Tibial artery (tissue), 4 donors: ENCODE measurements around the gene SMAD6.
A peak's percentile ranks its signal among the peaks of the same experiment; 100 is the strongest.

Experiments used
- DNase-seq, 2 donors: peaks; one replicate each; pipeline ENCODE4 v3.0.0-alpha.2; 2019
- H3K27ac ChIP-seq, 2 donors: fragments of 200-600 bp; sonication (generic) in 1 of 2; 1 replicate in 1 of 2; 2 replicates in 1 of 2; pipeline ENCODE4 v1.5.1; 2018 to 2019; ENCODE audit warnings: mild to moderate bottlenecking in 1 of 2
- H3K27me3 ChIP-seq, 2 donors: fragments of 200-600 bp; sonication (generic) in 1 of 2; one replicate each; pipeline versions ENCODE4 v1.5.1 to v1.6.0; 2016 to 2019
- H3K36me3 ChIP-seq, 3 donors: fragments of 200-600 bp; sonication (generic) in 2 of 3; one replicate each; pipeline ENCODE4 v1.5.1; 2016 to 2019; ENCODE audit warnings: mild to moderate bottlenecking in 2 of 3
- H3K4me1 ChIP-seq, 4 donors: fragments of 200-600 bp; sonication (generic) in 2 of 4; 1 replicate in 3 of 4; 2 replicates in 1 of 4; pipeline ENCODE4 v1.5.1; 2016 to 2019
- H3K4me3 ChIP-seq, 2 donors: fragments of 200-600 bp; sonication (generic) in 1 of 2; 1 replicate in 1 of 2; 2 replicates in 1 of 2; pipeline ENCODE4 v1.5.1; 2018 to 2019; ENCODE audit warnings: mild to moderate bottlenecking in 2 of 2
- H3K9me3 ChIP-seq, 3 donors: fragments of 200-600 bp; sonication (generic) in 1 of 3; one replicate each; pipeline ENCODE4 v1.5.1; 2016 to 2019
- intact Hi-C: fragments of 100-400 bp; cut with DNase I; formaldehyde crosslinking; loops from one replicate; pipeline ENCODE4 v1.15.0; 2023; ENCODE audit warnings: low total_unique reads
- TF ChIP-seq, protein P1 (sequence below), 2 experiments: fragments of 200-600 bp in 1 of 2; fragments of 450-650 bp in 1 of 2; IDR thresholded peaks; one replicate each; pipeline ENCODE4 v1.5.1; 2017 to 2019; ENCODE audit warnings: antibody characterized with exemption in 2 of 2, mild to moderate bottlenecking in 1 of 2, moderate library complexity in 1 of 2

Gene SMAD6

DNA sequence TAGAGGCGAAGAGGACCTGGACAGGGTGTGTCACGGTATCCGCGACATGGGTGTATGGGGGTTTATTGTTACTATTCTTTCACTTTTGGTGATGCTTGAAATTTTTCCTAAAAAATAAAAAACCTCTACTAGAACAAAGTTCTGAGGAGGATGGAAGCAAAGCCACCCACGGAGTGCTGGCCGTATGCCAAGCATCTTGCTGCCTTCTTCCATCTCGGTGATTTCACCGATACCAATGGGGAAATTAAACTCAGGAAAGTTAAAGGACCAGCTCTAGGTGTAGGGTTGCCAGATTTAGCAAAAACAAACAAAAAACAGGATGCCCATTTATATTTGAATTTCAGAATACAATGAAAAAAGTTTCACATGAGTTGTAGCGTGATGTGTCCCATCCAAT lies 33.9 kb downstream of the SMAD6 start:
- no peaks in the 10 kb centered on the region for H3K27me3 ChIP-seq
- H3K36me3 ChIP-seq = no peaks in the 10 kb centered on the region
- H3K4me1 ChIP-seq = peaks cover 0 to 87% (median 44%) of the 10 kb centered on the region in 4 donors
- DNase-seq = no peak
- intact Hi-C loops = no loop called here
- H3K4me3 ChIP-seq = no peak overlapping the region
- TF ChIP-seq, protein P1, sequence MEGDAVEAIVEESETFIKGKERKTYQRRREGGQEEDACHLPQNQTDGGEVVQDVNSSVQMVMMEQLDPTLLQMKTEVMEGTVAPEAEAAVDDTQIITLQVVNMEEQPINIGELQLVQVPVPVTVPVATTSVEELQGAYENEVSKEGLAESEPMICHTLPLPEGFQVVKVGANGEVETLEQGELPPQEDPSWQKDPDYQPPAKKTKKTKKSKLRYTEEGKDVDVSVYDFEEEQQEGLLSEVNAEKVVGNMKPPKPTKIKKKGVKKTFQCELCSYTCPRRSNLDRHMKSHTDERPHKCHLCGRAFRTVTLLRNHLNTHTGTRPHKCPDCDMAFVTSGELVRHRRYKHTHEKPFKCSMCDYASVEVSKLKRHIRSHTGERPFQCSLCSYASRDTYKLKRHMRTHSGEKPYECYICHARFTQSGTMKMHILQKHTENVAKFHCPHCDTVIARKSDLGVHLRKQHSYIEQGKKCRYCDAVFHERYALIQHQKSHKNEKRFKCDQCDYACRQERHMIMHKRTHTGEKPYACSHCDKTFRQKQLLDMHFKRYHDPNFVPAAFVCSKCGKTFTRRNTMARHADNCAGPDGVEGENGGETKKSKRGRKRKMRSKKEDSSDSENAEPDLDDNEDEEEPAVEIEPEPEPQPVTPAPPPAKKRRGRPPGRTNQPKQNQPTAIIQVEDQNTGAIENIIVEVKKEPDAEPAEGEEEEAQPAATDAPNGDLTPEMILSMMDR (IDR thresholded peaks at IDR 0.05) = no peak
- H3K9me3 ChIP-seq = no peaks in the 10 kb centered on the region
- peak overlapping the region; percentile 71 to 74 for H3K27ac ChIP-seq

DNA sequence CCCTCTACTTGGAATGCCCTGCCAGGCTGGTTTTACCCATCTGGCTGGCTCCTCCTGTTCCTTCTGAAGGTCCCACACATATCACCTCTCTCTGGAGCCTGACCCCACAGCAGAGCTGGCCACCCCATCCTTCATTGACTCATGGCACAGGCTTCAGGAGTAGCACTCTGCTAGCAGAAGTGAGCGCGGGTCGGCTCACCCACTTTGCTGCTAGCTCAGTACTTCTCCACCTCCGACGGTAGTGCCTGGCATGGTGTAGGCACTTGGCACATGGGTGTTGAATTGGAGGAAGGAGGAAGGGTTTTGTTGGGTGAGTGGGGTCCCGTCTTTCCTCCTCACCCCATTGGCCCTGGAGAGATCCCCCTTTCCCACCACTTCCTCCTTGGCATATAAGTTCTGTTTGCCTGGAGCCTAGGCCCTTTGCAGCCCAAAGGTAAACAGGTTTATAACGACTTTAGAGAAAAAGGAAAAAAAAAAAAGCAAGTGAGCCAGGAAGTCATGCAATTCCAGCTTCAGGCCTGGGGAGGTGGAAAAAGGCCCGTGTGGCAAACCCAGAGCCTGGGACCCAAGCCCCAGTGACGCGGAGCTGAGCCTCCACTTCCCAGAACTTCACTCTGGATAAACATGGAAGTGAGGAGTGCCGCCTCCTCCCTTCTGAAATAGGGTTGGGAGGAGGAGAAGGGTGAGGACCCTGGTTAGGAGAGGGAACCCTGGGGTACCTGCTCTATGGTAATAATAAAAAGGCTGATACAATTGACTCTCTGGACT lies 35.4 kb downstream of the SMAD6 start:
- no peak overlapping the region for H3K4me3 ChIP-seq
- no peaks in the 10 kb centered on the region for H3K9me3 ChIP-seq
- intact Hi-C loops = no loop called here
- H3K27ac ChIP-seq = peak overlapping the region; percentile 71 to 74
- H3K4me1 ChIP-seq = peaks cover 0 to 95% (median 58%) of the 10 kb centered on the region in 4 donors
- TF ChIP-seq, protein P1 (IDR thresholded peaks at IDR 0.05) = no peak
- H3K27me3 ChIP-seq = no peaks in the 10 kb centered on the region
- DNase-seq = no peak
- no peaks in the 10 kb centered on the region for H3K36me3 ChIP-seq

DNA sequence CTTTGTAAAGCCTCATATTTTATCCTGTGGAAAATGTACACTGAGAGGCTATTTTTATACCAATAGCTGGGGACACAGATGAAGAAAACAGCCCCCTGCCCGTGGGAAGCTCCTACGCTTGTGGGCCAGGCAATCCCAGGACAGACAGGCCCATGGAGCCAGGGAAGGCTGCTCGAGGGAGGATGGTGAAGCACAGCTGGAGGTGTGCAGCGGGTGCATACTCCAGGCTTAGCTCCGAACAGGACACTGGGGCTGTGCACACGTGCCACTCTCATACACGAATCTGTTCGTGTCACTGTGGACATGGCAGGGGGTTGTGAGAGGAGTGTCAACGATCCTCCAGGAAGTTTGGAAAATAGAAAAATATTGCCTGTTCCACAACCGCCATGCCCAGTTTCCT lies 36.1 kb downstream of the SMAD6 start:
- peaks cover 0 to 95% (median 60%) of the 10 kb centered on the region in 4 donors for H3K4me1 ChIP-seq
- no peaks in the 10 kb centered on the region for H3K27me3 ChIP-seq
- H3K9me3 ChIP-seq = no peaks in the 10 kb centered on the region
- no peaks in the 10 kb centered on the region for H3K36me3 ChIP-seq
- H3K4me3 ChIP-seq = no peak overlapping the region
- intact Hi-C loops = no loop called here
- DNase-seq = no peak
- H3K27ac ChIP-seq = peak overlapping the region; percentile 71 to 74
- TF ChIP-seq, protein P1 (IDR thresholded peaks at IDR 0.05) = no peak

DNA sequence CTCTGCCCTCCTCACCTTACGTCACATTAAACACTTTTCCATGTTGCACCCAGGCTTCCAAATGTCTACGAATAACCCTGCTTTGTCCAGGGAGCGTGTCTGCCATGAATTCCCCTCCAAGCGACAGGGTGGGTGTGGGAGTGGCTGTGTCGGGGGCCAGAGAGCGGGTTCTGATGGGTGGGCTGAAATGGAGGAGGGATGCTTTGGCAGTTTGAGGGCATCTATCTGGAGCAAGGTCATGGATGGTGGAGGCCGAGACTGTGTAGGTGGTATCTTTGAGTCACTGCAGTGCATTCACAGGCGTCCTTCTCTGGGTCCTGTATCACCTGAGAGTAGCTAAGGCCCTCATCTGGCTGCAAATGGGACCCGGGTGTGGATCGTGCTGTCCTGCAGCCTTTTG lies 36.6 kb downstream of the SMAD6 start:
- Histone ChIP-seq H3K9me3 (no peaks in the 10 kb centered on the region), H3K4me1 (peaks cover 0 to 95% (median 57%) of the 10 kb centered on the region in 4 donors), H3K36me3 (no peaks in the 10 kb centered on the region), H3K4me3 (no peak overlapping the region), H3K27ac (no peak overlapping the region), H3K27me3 (no peaks in the 10 kb centered on the region)
- intact Hi-C loops = no loop called here
- TF ChIP-seq, protein P1 (IDR thresholded peaks at IDR 0.05) = no peak
- no peak for DNase-seq

DNA sequence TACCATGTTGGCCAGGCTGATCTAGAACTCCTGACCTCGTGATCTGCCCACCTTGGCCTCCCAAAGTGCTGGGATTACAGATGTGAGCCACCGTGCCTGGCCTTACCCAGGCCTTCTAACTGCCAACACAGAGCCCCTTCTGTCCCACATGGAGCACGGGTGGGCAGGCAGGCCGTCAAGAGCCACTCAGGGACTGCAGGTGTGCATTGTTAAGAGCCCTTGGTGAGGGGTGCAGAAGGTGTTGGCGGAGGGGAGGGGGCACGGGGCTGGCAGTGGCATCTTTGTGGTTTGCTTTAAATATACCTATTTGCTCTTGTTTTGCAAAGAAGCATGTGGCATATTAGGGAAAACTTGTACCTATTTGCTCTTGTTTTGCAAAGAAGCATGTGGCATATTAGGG lies 37.3 kb downstream of the SMAD6 start:
- TF ChIP-seq, protein P1 (IDR thresholded peaks at IDR 0.05) = no peak
- intact Hi-C loops = no loop called here
- Histone ChIP-seq H3K4me3 (no peak overlapping the region), H3K4me1 (peaks cover 0 to 95% (median 56%) of the 10 kb centered on the region in 4 donors), H3K9me3 (no peaks in the 10 kb centered on the region), H3K36me3 (no peaks in the 10 kb centered on the region), H3K27me3 (no peaks in the 10 kb centered on the region), H3K27ac (no peak overlapping the region)
- no peak for DNase-seq
